ENCODE data around the gene MACROD2. TPM values are rescaled to one million over a fixed set of nuclear protein-coding genes. Genes with fewer than 3 reads are reported as not detected.

The MACROD2 gene
- total and polyA plus RNA-seq, 7 donors: 0.20 to 4.8 (median 0.87) TPM

DNA sequence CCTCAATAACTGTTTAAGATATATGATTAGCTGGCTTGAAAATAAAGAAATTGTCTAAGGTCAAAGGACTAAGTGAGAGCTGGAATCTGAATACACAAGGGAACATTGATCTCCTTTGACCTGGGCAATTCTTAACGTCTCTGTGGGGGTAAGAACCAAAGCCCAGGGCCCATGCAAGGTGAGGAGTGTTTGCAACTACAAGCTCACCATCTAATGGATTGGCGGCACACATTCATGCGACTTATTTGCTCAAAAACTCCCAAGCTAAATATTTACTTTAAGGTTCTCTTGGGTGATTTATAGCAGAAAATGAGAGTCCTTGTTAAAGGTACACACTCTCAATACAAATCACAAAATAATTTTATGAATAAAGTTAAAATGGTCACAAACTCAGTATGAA lies 734.1 kb downstream of the MACROD2 start:
- Histone ChIP-seq H3K4me1 (no peaks in the 10 kb centered on the region), H3K36me3 (ENCODE audit: insufficient read depth in 1 of 2, low read depth in 1 of 2) (no peaks in the 10 kb centered on the region), H3K9me3 (no peaks in the 10 kb centered on the region), H3K27ac (no peak overlapping the region), H3K4me3 (no peak overlapping the region), H3K27me3 (ENCODE audit: insufficient read depth in 3 of 3, low read length in 2 of 3) (no peaks in the 10 kb centered on the region)
- intact Hi-C loops (cut with DNase I): no loop called here
- ATAC-seq: no peak
- DNase-seq: no peak
- no peak for TF ChIP-seq CTCF (IDR thresholded peaks at IDR 0.05)
- WGBS, 3 donors: 76 to 86% (median 81%) methylated on average over 3 of the region's 3 CpGs

GRCh38 chr20:14732343-14732742 lies 737.0 kb downstream of the MACROD2 start:
- ATAC-seq (no peak), DNase-seq (no peak)
- H3K27me3 ChIP-seq (ENCODE audit: insufficient read depth in 3 of 3, low read length in 2 of 3): no peaks in the 10 kb centered on the region
- 53 to 66% (median 55%) methylated on average over 3 of the region's 3 CpGs for WGBS, 3 donors
- intact Hi-C loops (cut with DNase I): no loop called here
- H3K4me1 ChIP-seq: no peaks in the 10 kb centered on the region
- no peak for TF ChIP-seq CTCF (IDR thresholded peaks at IDR 0.05)
- H3K36me3 ChIP-seq (ENCODE audit: insufficient read depth in 1 of 2, low read depth in 1 of 2): no peaks in the 10 kb centered on the region
- peaks cover 12% of the 10 kb centered on the region for H3K9me3 ChIP-seq
- no peak overlapping the region for H3K27ac ChIP-seq
- no peak overlapping the region for H3K4me3 ChIP-seq

GRCh38 chr20:14732996-14733395 lies 737.7 kb downstream of the MACROD2 start:
- Histone ChIP-seq H3K4me1 (no peaks in the 10 kb centered on the region), H3K4me3 (no peak overlapping the region), H3K27me3 (ENCODE audit: insufficient read depth in 3 of 3, low read length in 2 of 3) (no peaks in the 10 kb centered on the region), H3K27ac (no peak overlapping the region), H3K9me3 (peaks cover 12% of the 10 kb centered on the region), H3K36me3 (ENCODE audit: insufficient read depth in 1 of 2, low read depth in 1 of 2) (no peaks in the 10 kb centered on the region)
- intact Hi-C loops (cut with DNase I): no loop called here
- TF ChIP-seq CTCF (IDR thresholded peaks at IDR 0.05): no peak
- WGBS, 3 donors: 76 to 84% (median 80%) methylated on average over 1 of the region's 1 CpG
- DNase-seq (no peak), ATAC-seq (no peak)

GRCh38 chr20:14740380-14740779 lies 745.1 kb downstream of the MACROD2 start:
- Histone ChIP-seq H3K4me1 (peaks cover under 1% of the 10 kb centered on the region), H3K27me3 (ENCODE audit: insufficient read depth in 3 of 3, low read length in 2 of 3) (no peaks in the 10 kb centered on the region), H3K4me3 (no peak overlapping the region), H3K27ac (no peak overlapping the region), H3K36me3 (ENCODE audit: insufficient read depth in 1 of 2, low read depth in 1 of 2) (no peaks in the 10 kb centered on the region), H3K9me3 (peaks cover 3% of the 10 kb centered on the region)
- TF ChIP-seq CTCF (IDR thresholded peaks at IDR 0.05): no peak
- intact Hi-C loops (cut with DNase I): no loop called here
- DNase-seq (no peak), ATAC-seq (no peak)

DNA sequence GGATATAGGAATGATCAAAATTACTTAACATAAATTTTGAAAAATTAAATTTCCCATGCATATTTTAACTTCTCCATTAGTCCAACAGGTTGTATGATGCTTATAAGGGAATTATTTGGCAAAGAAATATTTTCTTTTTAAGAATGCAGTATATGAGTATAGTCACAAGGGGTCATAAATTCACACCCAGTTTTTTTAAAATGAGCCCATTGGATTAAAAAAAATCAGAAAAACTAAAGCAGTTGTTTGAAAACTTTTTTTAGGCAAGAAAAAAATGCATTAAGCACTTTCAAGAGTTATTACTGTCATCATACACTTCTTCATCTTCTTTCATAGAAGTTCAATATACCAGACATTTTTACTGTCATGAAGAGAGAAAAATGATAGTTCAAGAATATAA lies 746.3 kb downstream of the MACROD2 start:
- H3K4me3 ChIP-seq: no peak overlapping the region
- DNase-seq (no peak), ATAC-seq (no peak)
- no peaks in the 10 kb centered on the region for H3K36me3 ChIP-seq (ENCODE audit: insufficient read depth in 1 of 2, low read depth in 1 of 2)
- no peaks in the 10 kb centered on the region for H3K27me3 ChIP-seq (ENCODE audit: insufficient read depth in 3 of 3, low read length in 2 of 3)
- no peaks in the 10 kb centered on the region for H3K9me3 ChIP-seq
- H3K4me1 ChIP-seq: peaks cover 12% of the 10 kb centered on the region
- no peak overlapping the region for H3K27ac ChIP-seq
- intact Hi-C loops (cut with DNase I): loop anchor here in 1 of 2 donors (2.0 kb wide), 1 partner anchor 79 kb away; no protein-coding TSS in a partner anchor
- TF ChIP-seq CTCF (IDR thresholded peaks at IDR 0.05): no peak

Data from psoas muscle (tissue), 8 donors.